ENCODE results near the gene ICE2. TPM values are rescaled to one million over a fixed set of nuclear protein-coding genes. Genes with fewer than 3 reads are reported as not detected.

ICE2 gene
- total RNA-seq, 1 donor from 2014 or later: 39.5 TPM

- DNase-seq (no peak), ATAC-seq (peak; percentile 81)
- H3K4me1 ChIP-seq: peaks cover 35% of the 10 kb centered on the region
- H3K9me3 ChIP-seq: no peaks in the 10 kb centered on the region
- TF ChIP-seq CTCF (IDR thresholded peaks at IDR 0.05): no peak
- H3K4me3 ChIP-seq: no peak overlapping the region
- H3K27me3 ChIP-seq (ENCODE audit: low read depth): no peaks in the 10 kb centered on the region
- peak overlapping the region; percentile 44 for H3K27ac ChIP-seq
- H3K36me3 ChIP-seq: peaks cover 13% of the 10 kb centered on the region
- intact Hi-C loops (cut with DNase I): no loop called here
Observed at GRCh38 chr15:60423537-60423936, 55.4 kb downstream of the ICE2 start.

- Histone ChIP-seq H3K4me3 (no peak overlapping the region), H3K27me3 (ENCODE audit: low read depth) (no peaks in the 10 kb centered on the region), H3K4me1 (peaks cover 24% of the 10 kb centered on the region), H3K27ac (no peak overlapping the region), H3K9me3 (no peaks in the 10 kb centered on the region), H3K36me3 (no peaks in the 10 kb centered on the region)
- no peak for DNase-seq
- intact Hi-C loops (cut with DNase I): no loop called here
- TF ChIP-seq CTCF (IDR thresholded peaks at IDR 0.05): no peak
- ATAC-seq: no peak
Observed at GRCh38 chr15:60421544-60421943, 57.4 kb downstream of the ICE2 start.

GRCh38 chr15:60420203-60420716 is 58.7 kb downstream of the ICE2 start:
- Histone ChIP-seq H3K27me3 (ENCODE audit: low read depth) (no peaks in the 10 kb centered on the region), H3K4me1 (peaks cover 24% of the 10 kb centered on the region), H3K27ac (no peak overlapping the region), H3K36me3 (no peaks in the 10 kb centered on the region), H3K9me3 (no peaks in the 10 kb centered on the region), H3K4me3 (no peak overlapping the region)
- no peak for TF ChIP-seq CTCF (IDR thresholded peaks at IDR 0.05)
- DNase-seq (no peak), ATAC-seq (no peak)
- intact Hi-C loops (cut with DNase I): no loop called here

- no peak overlapping the region for H3K27ac ChIP-seq
- no peaks in the 10 kb centered on the region for H3K9me3 ChIP-seq
- no peaks in the 10 kb centered on the region for H3K27me3 ChIP-seq (ENCODE audit: low read depth)
- ATAC-seq: peak; percentile 69 to 75
- intact Hi-C loops (cut with DNase I): no loop called here
- H3K4me1 ChIP-seq: peaks cover 24% of the 10 kb centered on the region
- no peak for DNase-seq
- H3K36me3 ChIP-seq: no peaks in the 10 kb centered on the region
- no peak for TF ChIP-seq CTCF (IDR thresholded peaks at IDR 0.05)
- no peak overlapping the region for H3K4me3 ChIP-seq
Observed at GRCh38 chr15:60419753-60420152, 59.2 kb downstream of the ICE2 start.

GRCh38 chr15:60418096-60418495 is 60.8 kb downstream of the ICE2 start:
- Histone ChIP-seq H3K27ac (no peak overlapping the region), H3K27me3 (ENCODE audit: low read depth) (no peaks in the 10 kb centered on the region), H3K4me3 (no peak overlapping the region), H3K4me1 (peaks cover 20% of the 10 kb centered on the region), H3K9me3 (no peaks in the 10 kb centered on the region), H3K36me3 (no peaks in the 10 kb centered on the region)
- DNase-seq (no peak), ATAC-seq (no peak)
- no peak for TF ChIP-seq CTCF (IDR thresholded peaks at IDR 0.05)
- intact Hi-C loops (cut with DNase I): no loop called here

GRCh38 chr15:60417112-60417511 is 61.8 kb downstream of the ICE2 start:
- no peak for TF ChIP-seq CTCF (IDR thresholded peaks at IDR 0.05)
- Histone ChIP-seq H3K27me3 (ENCODE audit: low read depth) (no peaks in the 10 kb centered on the region), H3K4me1 (peaks cover 16% of the 10 kb centered on the region), H3K9me3 (no peaks in the 10 kb centered on the region), H3K27ac (no peak overlapping the region), H3K36me3 (no peaks in the 10 kb centered on the region), H3K4me3 (no peak overlapping the region)
- ATAC-seq (no peak), DNase-seq (no peak)
- intact Hi-C loops (cut with DNase I): no loop called here
